SK-N-SH treated with all-trans-retinoic acid at 6 μM for 48 hours (cell line): ENCODE results near the gene TMEM131.

Experiments used
- ATAC-seq: fragments of 200-7000 bp; cut with Tn5 transposase; 3 replicates; pipeline ENCODE4 v1.9.1; 2020; ENCODE audit warnings: mild to moderate bottlenecking, moderate library complexity
- ARNTL ChIP-seq: fragments of 450-650 bp; formaldehyde crosslinking; IDR thresholded peaks from 2 replicates; pipeline ENCODE4 v1.5.0; 2020; ENCODE audit warnings: low read depth, mild to moderate bottlenecking, moderate library complexity, borderline replicate concordance
- BACH2 ChIP-seq: fragments of 250-450 bp; sonication (Bioruptor Pico); IDR thresholded peaks from 2 replicates; pipeline ENCODE4 v1.9.0; 2021; ENCODE audit warnings: mild to moderate bottlenecking, borderline replicate concordance
- CSDC2 ChIP-seq: fragments of 250-450 bp; sonication (Bioruptor Pico); IDR thresholded peaks from 2 replicates; pipeline ENCODE4 v1.5.0; 2020; ENCODE audit warnings: mild to moderate bottlenecking, moderate library complexity
- CSRNP3 ChIP-seq: fragments of 250-450 bp; sonication (Bioruptor Pico); IDR thresholded peaks from 2 replicates; pipeline ENCODE4 v1.5.1; 2021; ENCODE audit warnings: mild to moderate bottlenecking, moderate library complexity
- ESRRG ChIP-seq: fragments of 250-450 bp; sonication (Bioruptor Pico); IDR thresholded peaks from 2 replicates; pipeline ENCODE4 v1.6.1; 2021; ENCODE audit warnings: mild to moderate bottlenecking
- GLIS3 ChIP-seq: fragments of 250-450 bp; sonication (Bioruptor Pico); IDR thresholded peaks from 2 replicates; pipeline ENCODE4 v1.5.0; 2020; ENCODE audit warnings: mild to moderate bottlenecking, moderate library complexity
- ISL1 ChIP-seq: fragments of 250-450 bp; sonication (Bioruptor Pico); IDR thresholded peaks from 2 replicates; pipeline ENCODE4 v2.1.2; 2022; ENCODE audit warnings: mild to moderate bottlenecking, moderate library complexity
- OSR1 ChIP-seq: fragments of 250-450 bp; sonication (Bioruptor Pico); IDR thresholded peaks from 2 replicates; pipeline ENCODE4 v1.8.0; 2022; ENCODE audit warnings: moderate library complexity, mild to moderate bottlenecking, inconsistent platforms
- PATZ1 ChIP-seq: fragments of 250-450 bp; sonication (Bioruptor Pico); IDR thresholded peaks from 2 replicates; pipeline ENCODE4 v1.8.0; 2020; ENCODE audit warnings: mild to moderate bottlenecking, moderate library complexity, borderline replicate concordance
- POU6F1 ChIP-seq: fragments of 250-450 bp; sonication (Bioruptor Pico); IDR thresholded peaks from 2 replicates; pipeline ENCODE4 v1.8.0; 2021; ENCODE audit warnings: low read depth, mild to moderate bottlenecking, moderate library complexity, borderline replicate concordance
- PPARA ChIP-seq: fragments of 250-450 bp; sonication (Bioruptor Pico); IDR thresholded peaks from 2 replicates; pipeline ENCODE4 v1.5.0; 2020; ENCODE audit warnings: mild to moderate bottlenecking, borderline replicate concordance
- RARB ChIP-seq: fragments of 250-450 bp; sonication (Bioruptor Pico); IDR thresholded peaks from 2 replicates; pipeline ENCODE4 v1.8.0; 2021; ENCODE audit warnings: mild to moderate bottlenecking, moderate library complexity
- SNAI2 ChIP-seq: fragments of 250-450 bp; sonication (Bioruptor Pico); IDR thresholded peaks from 2 replicates; pipeline ENCODE4 v1.5.0; 2020; ENCODE audit warnings: mild to moderate bottlenecking, moderate library complexity
- TCF4 ChIP-seq: fragments of 250-450 bp; sonication (Bioruptor Pico); IDR thresholded peaks from 2 replicates; pipeline ENCODE4 v1.8.0; 2021; ENCODE audit warnings: mild to moderate bottlenecking, moderate library complexity, borderline replicate concordance
- TOX ChIP-seq: fragments of 250-450 bp; sonication (Bioruptor Pico); IDR thresholded peaks from 2 replicates; pipeline ENCODE4 v1.8.0; 2021; ENCODE audit warnings: mild to moderate bottlenecking, moderate library complexity, borderline replicate concordance
- ZC3H10 ChIP-seq: fragments of 250-450 bp; sonication (Bioruptor Pico); IDR thresholded peaks from 2 replicates; pipeline ENCODE4 v1.5.1; 2021; ENCODE audit warnings: mild to moderate bottlenecking, moderate library complexity
- ZFP3 ChIP-seq: fragments of 250-450 bp; sonication (Bioruptor Pico); IDR thresholded peaks from 2 replicates; pipeline ENCODE4 v1.5.0; 2020; ENCODE audit warnings: mild to moderate bottlenecking, moderate library complexity
- ZFP30 ChIP-seq: fragments of 450-650 bp; formaldehyde crosslinking; IDR thresholded peaks from 2 replicates; pipeline ENCODE4 v1.5.0; 2022; ENCODE audit warnings: mild to moderate bottlenecking, moderate library complexity
- ZNF565 ChIP-seq: fragments of 450-650 bp; formaldehyde crosslinking; conservative IDR thresholded peaks from 2 replicates; pipeline ENCODE4 v1.5.0; 2020; ENCODE audit warnings: low read depth, mild to moderate bottlenecking, moderate library complexity
- ZNF70 ChIP-seq: fragments of 450-650 bp; formaldehyde crosslinking; IDR thresholded peaks from 2 replicates; pipeline ENCODE4 v1.5.0; 2020; ENCODE audit warnings: mild to moderate bottlenecking, moderate library complexity
- ZNF8 ChIP-seq: fragments of 450-650 bp; formaldehyde crosslinking; IDR thresholded peaks from 2 replicates; pipeline ENCODE4 v1.5.0; 2020; ENCODE audit warnings: mild to moderate bottlenecking, moderate library complexity
- TF ChIP-seq, protein P1 (sequence below): fragments of 250-450 bp; sonication (Bioruptor Pico); IDR thresholded peaks from 2 replicates; pipeline ENCODE4 v1.5.1; 2020; ENCODE audit warnings: low read depth, mild to moderate bottlenecking, moderate library complexity
- TF ChIP-seq, protein P2 (sequence below): fragments of 250-450 bp; sonication (Bioruptor Pico); IDR thresholded peaks from 2 replicates; pipeline ENCODE4 v1.5.0; 2020; ENCODE audit warnings: mild to moderate bottlenecking, moderate library complexity

Gene TMEM131

GRCh38 chr2:97983134-97983533, 12.6 kb downstream of the TMEM131 start:
- ATAC-seq = no peak
- TF ChIP-seq BACH2 (CRISPR knock-in tag) (no peak), TOX (CRISPR knock-in tag) (no peak), SNAI2 (CRISPR knock-in tag) (no peak)

DNA sequence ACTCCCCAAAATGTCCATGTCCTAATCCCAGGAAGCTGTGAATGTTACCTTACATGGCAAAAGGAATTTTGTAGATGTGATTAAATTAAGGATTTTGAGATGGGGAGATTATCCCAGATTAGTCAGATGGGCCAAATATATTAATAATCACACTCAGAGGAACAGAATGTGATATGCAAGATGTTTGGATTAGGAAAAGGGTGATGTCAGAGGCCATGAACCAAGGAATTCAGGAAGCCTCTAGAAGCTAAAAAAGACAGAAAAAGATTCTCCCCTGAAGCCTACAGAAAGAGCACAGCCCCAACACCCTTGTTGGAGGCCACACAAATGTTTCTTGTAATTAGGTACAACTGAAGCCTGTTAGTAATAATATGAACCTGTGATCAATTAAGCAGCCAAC, 13.1 kb downstream of the TMEM131 start:
- no peak for TF ChIP-seq OSR1
- TF ChIP-seq ARNTL (CRISPR knock-in tag) = no peak
- no peak for TF ChIP-seq TCF4
- TF ChIP-seq GLIS3 (CRISPR knock-in tag) = no peak
- TF ChIP-seq SNAI2 (CRISPR knock-in tag) = no peak
- no peak for TF ChIP-seq CSDC2 (CRISPR knock-in tag)
- TF ChIP-seq TOX (CRISPR knock-in tag) = no peak
- TF ChIP-seq ZC3H10 (CRISPR knock-in tag) = no peak
- TF ChIP-seq, protein P1, sequence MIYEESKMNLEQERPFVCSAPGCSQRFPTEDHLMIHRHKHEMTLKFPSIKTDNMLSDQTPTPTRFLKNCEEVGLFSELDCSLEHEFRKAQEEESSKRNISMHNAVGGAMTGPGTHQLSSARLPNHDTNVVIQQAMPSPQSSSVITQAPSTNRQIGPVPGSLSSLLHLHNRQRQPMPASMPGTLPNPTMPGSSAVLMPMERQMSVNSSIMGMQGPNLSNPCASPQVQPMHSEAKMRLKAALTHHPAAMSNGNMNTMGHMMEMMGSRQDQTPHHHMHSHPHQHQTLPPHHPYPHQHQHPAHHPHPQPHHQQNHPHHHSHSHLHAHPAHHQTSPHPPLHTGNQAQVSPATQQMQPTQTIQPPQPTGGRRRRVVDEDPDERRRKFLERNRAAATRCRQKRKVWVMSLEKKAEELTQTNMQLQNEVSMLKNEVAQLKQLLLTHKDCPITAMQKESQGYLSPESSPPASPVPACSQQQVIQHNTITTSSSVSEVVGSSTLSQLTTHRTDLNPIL (CRISPR knock-in tag) = no peak
- no peak for TF ChIP-seq ESRRG
- no peak for ATAC-seq

GRCh38 chr2:97981961-97982360, 13.8 kb downstream of the TMEM131 start:
- TF ChIP-seq ZFP3 (CRISPR knock-in tag) = no peak
- no peak for TF ChIP-seq CSRNP3 (CRISPR knock-in tag)
- TF ChIP-seq CSDC2 (CRISPR knock-in tag) = no peak
- no peak for TF ChIP-seq OSR1
- no peak for TF ChIP-seq ESRRG
- no peak for TF ChIP-seq ZC3H10 (CRISPR knock-in tag)
- no peak for TF ChIP-seq TCF4
- TF ChIP-seq RARB (CRISPR knock-in tag) = no peak
- TF ChIP-seq POU6F1 (CRISPR knock-in tag) = no peak
- TF ChIP-seq ARNTL (CRISPR knock-in tag) = no peak
- TF ChIP-seq PPARA (CRISPR knock-in tag) = no peak
- TF ChIP-seq ZNF565 (CRISPR knock-in tag) = no peak
- no peak for TF ChIP-seq ISL1 (CRISPR knock-in tag)
- TF ChIP-seq ZFP30 (CRISPR knock-in tag) = no peak
- TF ChIP-seq, all 23 proteins: peak for 0
- ATAC-seq = no peak

GRCh38 chr2:97979904-97980303, 15.8 kb downstream of the TMEM131 start:
- no peak for ATAC-seq
- no peak for TF ChIP-seq ARNTL (CRISPR knock-in tag)
- TF ChIP-seq POU6F1 (CRISPR knock-in tag) = no peak
- no peak for TF ChIP-seq ISL1 (CRISPR knock-in tag)
- TF ChIP-seq CSRNP3 (CRISPR knock-in tag) = no peak
- no peak for TF ChIP-seq ZNF8
- TF ChIP-seq BACH2 (CRISPR knock-in tag) = no peak
- TF ChIP-seq, protein P2, sequence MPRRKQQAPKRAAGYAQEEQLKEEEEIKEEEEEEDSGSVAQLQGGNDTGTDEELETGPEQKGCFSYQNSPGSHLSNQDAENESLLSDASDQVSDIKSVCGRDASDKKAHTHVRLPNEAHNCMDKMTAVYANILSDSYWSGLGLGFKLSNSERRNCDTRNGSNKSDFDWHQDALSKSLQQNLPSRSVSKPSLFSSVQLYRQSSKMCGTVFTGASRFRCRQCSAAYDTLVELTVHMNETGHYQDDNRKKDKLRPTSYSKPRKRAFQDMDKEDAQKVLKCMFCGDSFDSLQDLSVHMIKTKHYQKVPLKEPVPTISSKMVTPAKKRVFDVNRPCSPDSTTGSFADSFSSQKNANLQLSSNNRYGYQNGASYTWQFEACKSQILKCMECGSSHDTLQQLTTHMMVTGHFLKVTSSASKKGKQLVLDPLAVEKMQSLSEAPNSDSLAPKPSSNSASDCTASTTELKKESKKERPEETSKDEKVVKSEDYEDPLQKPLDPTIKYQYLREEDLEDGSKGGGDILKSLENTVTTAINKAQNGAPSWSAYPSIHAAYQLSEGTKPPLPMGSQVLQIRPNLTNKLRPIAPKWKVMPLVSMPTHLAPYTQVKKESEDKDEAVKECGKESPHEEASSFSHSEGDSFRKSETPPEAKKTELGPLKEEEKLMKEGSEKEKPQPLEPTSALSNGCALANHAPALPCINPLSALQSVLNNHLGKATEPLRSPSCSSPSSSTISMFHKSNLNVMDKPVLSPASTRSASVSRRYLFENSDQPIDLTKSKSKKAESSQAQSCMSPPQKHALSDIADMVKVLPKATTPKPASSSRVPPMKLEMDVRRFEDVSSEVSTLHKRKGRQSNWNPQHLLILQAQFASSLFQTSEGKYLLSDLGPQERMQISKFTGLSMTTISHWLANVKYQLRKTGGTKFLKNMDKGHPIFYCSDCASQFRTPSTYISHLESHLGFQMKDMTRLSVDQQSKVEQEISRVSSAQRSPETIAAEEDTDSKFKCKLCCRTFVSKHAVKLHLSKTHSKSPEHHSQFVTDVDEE (CRISPR knock-in tag) = no peak
- no peak for TF ChIP-seq ZNF70
- TF ChIP-seq SNAI2 (CRISPR knock-in tag) = no peak
- no peak for TF ChIP-seq PPARA (CRISPR knock-in tag)
- TF ChIP-seq PATZ1 (CRISPR knock-in tag) = no peak
